Activated naive CD8-positive, alpha-beta T cell treated with anti-CD3 and anti-CD28 coated beads, Interleukin-2, amount 10 ng/mL, durations not matched to agents 7 days and 5 days (primary cell): ENCODE results near the gene FOXL3. TPM values are rescaled to one million over a fixed set of nuclear protein-coding genes. Genes with fewer than 3 reads are reported as not detected.
"Not testable (repeated sequence)": the region's sequence is repeated elsewhere in the genome, so short reads cannot be mapped to it uniquely, and the experiment has no call there.

Experiments used
- ATAC-seq: fragments of 150-1000 bp; cut with Tn5 transposase; one replicate; pipeline ENCODE4 v1.10.0; 2021; ENCODE audit warnings: low read depth, moderate library complexity
- POLR2A ChIA-PET: fragments of 350-600 bp; sonication (Branson Sonifier 250); formaldehyde crosslinking; loops from one replicate; lab custom pipeline; 2021; ENCODE audit warnings: antibody characterized with exemption; lab: Charles Lee
- DNase-seq: peaks from one replicate; pipeline ENCODE4 v3.0.0; 2021
- H3K27ac Mint-ChIP-seq: one replicate; pipeline ENCODE4 v1.8.0; 2022; ENCODE audit warnings: mild to moderate bottlenecking, mixed read lengths
- H3K27me3 Mint-ChIP-seq: one replicate; pipeline ENCODE4 v1.8.0; 2022; ENCODE audit warnings: mild to moderate bottlenecking, moderate library complexity, mixed read lengths
- H3K36me3 Mint-ChIP-seq: one replicate; pipeline ENCODE4 v1.8.0; 2021; ENCODE audit warnings: mild to moderate bottlenecking, mixed read lengths
- H3K4me1 Mint-ChIP-seq: one replicate; pipeline ENCODE4 v1.8.0; 2021; ENCODE audit warnings: mixed read lengths
- H3K4me3 Mint-ChIP-seq: one replicate; pipeline ENCODE4 v1.8.0; 2022; ENCODE audit warnings: mild to moderate bottlenecking, moderate library complexity, mixed read lengths
- H3K9me3 Mint-ChIP-seq: one replicate; pipeline ENCODE4 v1.8.0; 2021; ENCODE audit warnings: mixed read lengths
- total RNA-seq, 2 experiments: library from RNA; stranded (reverse); gene quantifications; one replicate each; pipeline ENCODE4 v1.2.3, GENCODE V29; 2021

The FOXL3 gene
- total RNA-seq, 2 experiments from 2014 or later: not detected

GRCh38 chr7:293681-294439 is 3.9 kb downstream of the FOXL3 start:
- H3K27me3 Mint-ChIP-seq: peaks cover 21% of the 10 kb centered on the region
- no peak for ATAC-seq
- POLR2A ChIA-PET: interaction anchor here (0.6 kb wide), 1 partner anchor 187 kb away, joined by 3 read pairs; no protein-coding TSS in a partner anchor

GRCh38 chr7:294440-295154 is 4.6 kb downstream of the FOXL3 start:
- Mint-ChIP-seq H3K4me1 (no peaks in the 10 kb centered on the region), H3K27ac (no peak overlapping the region), H3K27me3 (peaks cover 17% of the 10 kb centered on the region), H3K36me3 (no peaks in the 10 kb centered on the region), H3K9me3 (no peaks in the 10 kb centered on the region), H3K4me3 (no peak overlapping the region)
- ATAC-seq (no peak), DNase-seq (no peak)
- POLR2A ChIA-PET: interaction anchor here (0.6 kb wide), 1 partner anchor 188 kb away, joined by 3 read pairs; no protein-coding TSS in a partner anchor

More at GRCh38 chr7:293681-294439, 3.9 kb downstream of the FOXL3 start:
- H3K36me3 Mint-ChIP-seq: no peaks in the 10 kb centered on the region
- H3K4me1 Mint-ChIP-seq: no peaks in the 10 kb centered on the region
- no peak overlapping the region for H3K27ac Mint-ChIP-seq
- DNase-seq: no peak
- no peaks in the 10 kb centered on the region for H3K9me3 Mint-ChIP-seq
- H3K4me3 Mint-ChIP-seq: no peak overlapping the region

- no peaks in the 10 kb centered on the region for H3K4me1 Mint-ChIP-seq
- H3K9me3 Mint-ChIP-seq: no peaks in the 10 kb centered on the region
- POLR2A ChIA-PET: no interaction called here
- H3K4me3 Mint-ChIP-seq: no peak overlapping the region
- H3K27ac Mint-ChIP-seq: no peak overlapping the region
- DNase-seq (no peak), ATAC-seq (no peak)
- H3K27me3 Mint-ChIP-seq: peaks cover 17% of the 10 kb centered on the region
- no peaks in the 10 kb centered on the region for H3K36me3 Mint-ChIP-seq
These were observed 5.5 kb downstream of the FOXL3 start for GRCh38 chr7:295155-296154.

- Mint-ChIP-seq H3K27ac (no peak overlapping the region), H3K9me3 (no peaks in the 10 kb centered on the region), H3K4me1 (no peaks in the 10 kb centered on the region), H3K36me3 (no peaks in the 10 kb centered on the region), H3K4me3 (no peak overlapping the region), H3K27me3 (peaks cover 15% of the 10 kb centered on the region)
- POLR2A ChIA-PET: no interaction called here
- DNase-seq (no peak), ATAC-seq (no peak)
These were observed 6.5 kb downstream of the FOXL3 start for GRCh38 chr7:296373-296945.

- ATAC-seq, H3K4me3 Mint-ChIP-seq, DNase-seq, H3K36me3 Mint-ChIP-seq, H3K27ac Mint-ChIP-seq, H3K9me3 Mint-ChIP-seq, POLR2A ChIA-PET, H3K4me1 Mint-ChIP-seq, H3K27me3 Mint-ChIP-seq: not testable (repeated sequence)
These were observed 7.2 kb downstream of the FOXL3 start for GRCh38 chr7:297141-297540.

GRCh38 chr7:297611-298374 is 7.8 kb downstream of the FOXL3 start:
- ATAC-seq (no peak), DNase-seq (no peak)
- H3K4me1 Mint-ChIP-seq: no peaks in the 10 kb centered on the region
- H3K9me3 Mint-ChIP-seq: no peaks in the 10 kb centered on the region
- H3K27ac Mint-ChIP-seq: no peak overlapping the region
- H3K27me3 Mint-ChIP-seq: peaks cover 6% of the 10 kb centered on the region
- POLR2A ChIA-PET: no interaction called here
- no peaks in the 10 kb centered on the region for H3K36me3 Mint-ChIP-seq
- H3K4me3 Mint-ChIP-seq: no peak overlapping the region

- no peaks in the 10 kb centered on the region for H3K9me3 Mint-ChIP-seq
- no peak overlapping the region for H3K27ac Mint-ChIP-seq
- DNase-seq: no peak
- POLR2A ChIA-PET: no interaction called here
- ATAC-seq: no peak
- peaks cover 1% of the 10 kb centered on the region for H3K27me3 Mint-ChIP-seq
- H3K4me3 Mint-ChIP-seq: no peak overlapping the region
- H3K36me3 Mint-ChIP-seq: no peaks in the 10 kb centered on the region
- no peaks in the 10 kb centered on the region for H3K4me1 Mint-ChIP-seq
These were observed 8.4 kb downstream of the FOXL3 start for GRCh38 chr7:298375-298702.

GRCh38 chr7:298743-299142 is 8.8 kb downstream of the FOXL3 start:
- H3K27ac Mint-ChIP-seq: no peak overlapping the region
- no peaks in the 10 kb centered on the region for H3K27me3 Mint-ChIP-seq
- POLR2A ChIA-PET: no interaction called here
- DNase-seq: no peak
- ATAC-seq: no peak
- no peaks in the 10 kb centered on the region for H3K4me1 Mint-ChIP-seq
- no peak overlapping the region for H3K4me3 Mint-ChIP-seq
- no peaks in the 10 kb centered on the region for H3K9me3 Mint-ChIP-seq
- no peaks in the 10 kb centered on the region for H3K36me3 Mint-ChIP-seq

GRCh38 chr7:299169-299568 is 9.2 kb downstream of the FOXL3 start:
- H3K27me3 Mint-ChIP-seq: no peaks in the 10 kb centered on the region
- ATAC-seq (no peak), DNase-seq (no peak)
- POLR2A ChIA-PET: no interaction called here
- H3K4me3 Mint-ChIP-seq: no peak overlapping the region
- no peaks in the 10 kb centered on the region for H3K9me3 Mint-ChIP-seq
- H3K27ac Mint-ChIP-seq: no peak overlapping the region
- no peaks in the 10 kb centered on the region for H3K36me3 Mint-ChIP-seq
- H3K4me1 Mint-ChIP-seq: no peaks in the 10 kb centered on the region

- DNase-seq (no peak), ATAC-seq (no peak)
- H3K9me3 Mint-ChIP-seq: peaks cover 3% of the 10 kb centered on the region
- H3K36me3 Mint-ChIP-seq: no peaks in the 10 kb centered on the region
- no peaks in the 10 kb centered on the region for H3K27me3 Mint-ChIP-seq
- H3K4me1 Mint-ChIP-seq: no peaks in the 10 kb centered on the region
- POLR2A ChIA-PET: no interaction called here
- no peak overlapping the region for H3K27ac Mint-ChIP-seq
- no peak overlapping the region for H3K4me3 Mint-ChIP-seq
These were observed 9.7 kb downstream of the FOXL3 start for GRCh38 chr7:299628-300027.

- ATAC-seq (no peak), DNase-seq (no peak)
- H3K9me3 Mint-ChIP-seq: peaks cover 4% of the 10 kb centered on the region
- no peak overlapping the region for H3K4me3 Mint-ChIP-seq
- H3K36me3 Mint-ChIP-seq: no peaks in the 10 kb centered on the region
- H3K4me1 Mint-ChIP-seq: no peaks in the 10 kb centered on the region
- H3K27me3 Mint-ChIP-seq: no peaks in the 10 kb centered on the region
- POLR2A ChIA-PET: no interaction called here
- no peak overlapping the region for H3K27ac Mint-ChIP-seq
These were observed 10.1 kb downstream of the FOXL3 start for GRCh38 chr7:300048-300447.

GRCh38 chr7:300546-301290 is 10.7 kb downstream of the FOXL3 start:
- ATAC-seq: no peak
- H3K4me3 Mint-ChIP-seq: no peak overlapping the region
- H3K9me3 Mint-ChIP-seq: peaks cover 4% of the 10 kb centered on the region
- POLR2A ChIA-PET: no interaction called here
- no peaks in the 10 kb centered on the region for H3K4me1 Mint-ChIP-seq
- no peaks in the 10 kb centered on the region for H3K27me3 Mint-ChIP-seq
- DNase-seq: no peak
- no peaks in the 10 kb centered on the region for H3K36me3 Mint-ChIP-seq
- no peak overlapping the region for H3K27ac Mint-ChIP-seq
